Measurements from ENCODE around the gene GRM1. TPM values are rescaled to one million over a fixed set of nuclear protein-coding genes. Genes with fewer than 3 reads are reported as not detected.

GRM1 gene
- total RNA-seq, 1 donor from 2014 or later = not detected

DNA sequence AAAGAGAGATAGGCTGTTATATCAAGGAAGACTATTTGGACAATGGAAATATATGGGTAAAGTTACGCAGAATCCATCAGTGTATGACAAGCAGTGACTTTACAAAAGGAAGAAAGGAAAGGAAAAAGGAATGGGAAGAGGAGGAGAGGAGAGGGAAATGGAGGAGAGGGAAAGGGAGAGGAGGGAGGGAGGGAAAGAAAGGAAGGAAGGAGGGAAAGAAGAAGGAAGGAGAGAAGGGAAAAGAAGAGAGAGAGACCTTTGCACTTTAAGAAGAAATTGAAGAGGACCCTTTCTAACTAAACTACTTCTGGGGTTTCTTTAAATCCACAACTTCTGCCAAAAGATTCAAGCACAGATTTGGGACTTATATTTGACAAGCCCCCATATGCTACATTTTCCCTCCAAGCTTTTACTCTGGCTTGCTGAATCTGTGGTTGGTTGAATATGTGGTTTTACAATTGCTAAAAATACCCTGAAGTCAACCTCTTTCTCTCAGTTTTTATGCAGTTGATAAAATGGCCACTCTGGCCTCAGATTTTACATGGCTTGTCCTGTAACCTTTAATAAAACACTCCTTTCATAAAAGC is 394.0 kb downstream of the GRM1 start:
- DNase-seq (no peak), ATAC-seq (ENCODE audit: low read depth) (no peak)
- Mint-ChIP-seq H3K36me3 (ENCODE audit: low read depth) (no peaks in the 10 kb centered on the region), H3K27me3 (peaks cover 2% of the 10 kb centered on the region), H3K4me3 (no peak overlapping the region), H3K4me1 (no peaks in the 10 kb centered on the region), H3K9me3 (no peaks in the 10 kb centered on the region), H3K27ac (no peak overlapping the region)
- intact Hi-C loops (cut with micrococcal nuclease) = no loop called here
- no peak for TF ChIP-seq CTCF (IDR thresholded peaks at IDR 0.05)
- POLR2A ChIA-PET = no interaction called here
- CTCF ChIA-PET = no interaction called here

DNA sequence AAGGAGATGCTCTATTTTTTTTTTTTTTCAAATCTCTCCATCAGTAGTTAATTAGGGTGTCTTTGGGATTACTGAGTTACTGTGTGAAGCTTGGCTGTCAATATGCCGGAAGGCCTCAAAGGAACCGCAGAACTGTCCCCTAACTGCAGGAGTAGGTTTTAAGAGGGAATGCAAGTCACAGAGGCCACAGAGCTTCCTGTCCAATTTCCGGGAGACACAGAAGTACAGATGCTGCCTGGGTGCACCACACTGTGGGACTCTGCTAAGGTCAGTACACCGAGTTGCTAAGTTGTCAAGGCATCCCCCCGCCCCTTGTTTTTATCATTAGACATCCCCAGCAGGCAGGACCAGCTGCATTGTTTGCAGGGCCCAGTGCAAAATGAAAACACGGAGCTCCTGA is 394.6 kb downstream of the GRM1 start:
- no peak for TF ChIP-seq CTCF (IDR thresholded peaks at IDR 0.05)
- no peak overlapping the region for H3K27ac Mint-ChIP-seq
- ATAC-seq (ENCODE audit: low read depth) (no peak), DNase-seq (no peak)
- no peak overlapping the region for H3K4me3 Mint-ChIP-seq
- intact Hi-C loops (cut with micrococcal nuclease) = no loop called here
- peaks cover 2% of the 10 kb centered on the region for H3K27me3 Mint-ChIP-seq
- H3K36me3 Mint-ChIP-seq (ENCODE audit: low read depth) = no peaks in the 10 kb centered on the region
- no peaks in the 10 kb centered on the region for H3K9me3 Mint-ChIP-seq
- ChIA-PET POLR2A (no interaction called here), CTCF (no interaction called here)
- H3K4me1 Mint-ChIP-seq = no peaks in the 10 kb centered on the region

DNA sequence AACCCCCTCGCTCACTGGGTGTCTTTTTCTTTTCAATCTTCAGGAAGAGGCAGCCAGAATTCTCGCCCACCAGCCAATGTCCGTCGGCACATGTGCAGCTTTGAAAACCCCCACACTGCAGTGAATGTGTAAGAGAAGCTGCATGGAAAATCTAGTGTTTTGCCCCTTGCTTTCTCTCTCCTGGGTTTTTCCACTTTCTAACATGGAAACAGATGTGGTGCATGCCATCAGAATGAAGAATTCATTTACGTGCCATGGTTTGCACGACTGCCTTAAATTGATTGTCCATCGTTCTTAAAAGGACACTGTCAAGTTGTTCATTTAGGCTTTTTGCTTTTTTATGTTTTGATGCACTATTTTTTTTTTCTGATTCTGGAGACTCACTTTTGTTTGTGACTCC is 397.7 kb downstream of the GRM1 start:
- no peak for TF ChIP-seq CTCF (IDR thresholded peaks at IDR 0.05)
- Mint-ChIP-seq H3K4me1 (no peaks in the 10 kb centered on the region), H3K9me3 (no peaks in the 10 kb centered on the region), H3K4me3 (no peak overlapping the region), H3K27ac (no peak overlapping the region), H3K27me3 (peaks cover 2% of the 10 kb centered on the region), H3K36me3 (ENCODE audit: low read depth) (no peaks in the 10 kb centered on the region)
- intact Hi-C loops (cut with micrococcal nuclease) = no loop called here
- ChIA-PET POLR2A (no interaction called here), CTCF (no interaction called here)
- DNase-seq (no peak), ATAC-seq (ENCODE audit: low read depth) (no peak)

- peaks cover 7% of the 10 kb centered on the region for H3K27me3 Mint-ChIP-seq
- H3K4me3 Mint-ChIP-seq = no peak overlapping the region
- no peak overlapping the region for H3K27ac Mint-ChIP-seq
- intact Hi-C loops (cut with micrococcal nuclease) = no loop called here
- ChIA-PET POLR2A (no interaction called here), CTCF (no interaction called here)
- no peak for TF ChIP-seq CTCF (IDR thresholded peaks at IDR 0.05)
- no peaks in the 10 kb centered on the region for H3K9me3 Mint-ChIP-seq
- no peaks in the 10 kb centered on the region for H3K36me3 Mint-ChIP-seq (ENCODE audit: low read depth)
- DNase-seq (no peak), ATAC-seq (ENCODE audit: low read depth) (no peak)
- H3K4me1 Mint-ChIP-seq = no peaks in the 10 kb centered on the region
These were observed 401.0 kb downstream of the GRM1 start for GRCh38 chr6:146429831-146430230.

DNA sequence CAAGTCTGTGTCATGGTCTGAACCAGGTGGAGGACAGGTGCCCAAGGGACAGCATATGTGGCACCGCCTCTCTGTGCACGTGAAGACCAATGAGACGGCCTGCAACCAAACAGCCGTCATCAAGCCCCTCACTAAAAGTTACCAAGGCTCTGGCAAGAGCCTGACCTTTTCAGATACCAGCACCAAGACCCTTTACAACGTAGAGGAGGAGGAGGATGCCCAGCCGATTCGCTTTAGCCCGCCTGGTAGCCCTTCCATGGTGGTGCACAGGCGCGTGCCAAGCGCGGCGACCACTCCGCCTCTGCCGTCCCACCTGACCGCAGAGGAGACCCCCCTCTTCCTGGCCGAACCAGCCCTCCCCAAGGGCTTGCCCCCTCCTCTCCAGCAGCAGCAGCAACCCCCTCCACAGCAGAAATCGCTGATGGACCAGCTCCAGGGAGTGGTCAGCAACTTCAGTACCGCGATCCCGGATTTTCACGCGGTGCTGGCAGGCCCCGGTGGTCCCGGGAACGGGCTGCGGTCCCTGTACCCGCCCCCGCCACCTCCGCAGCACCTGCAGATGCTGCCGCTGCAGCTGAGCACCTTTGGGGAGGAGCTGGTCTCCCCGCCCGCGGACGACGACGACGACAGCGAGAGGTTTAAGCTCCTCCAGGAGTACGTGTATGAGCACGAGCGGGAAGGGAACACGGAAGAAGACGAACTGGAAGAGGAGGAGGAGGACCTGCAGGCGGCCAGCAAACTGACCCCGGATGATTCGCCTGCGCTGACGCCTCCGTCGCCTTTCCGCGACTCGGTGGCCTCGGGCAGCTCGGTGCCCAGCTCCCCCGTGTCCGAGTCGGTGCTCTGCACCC is 405.2 kb downstream of the GRM1 start:
- ChIA-PET CTCF (no interaction called here), POLR2A (no interaction called here)
- no peak overlapping the region for H3K4me3 Mint-ChIP-seq
- intact Hi-C loops (cut with micrococcal nuclease) = no loop called here
- no peak for DNase-seq
- H3K9me3 Mint-ChIP-seq = no peaks in the 10 kb centered on the region
- ATAC-seq (ENCODE audit: low read depth) = no peak
- TF ChIP-seq CTCF (IDR thresholded peaks at IDR 0.05) = no peak
- peaks cover 10% of the 10 kb centered on the region for H3K27me3 Mint-ChIP-seq
- no peak overlapping the region for H3K27ac Mint-ChIP-seq
- no peaks in the 10 kb centered on the region for H3K4me1 Mint-ChIP-seq
- H3K36me3 Mint-ChIP-seq (ENCODE audit: low read depth) = no peaks in the 10 kb centered on the region
